Panc1 (cell line): ENCODE data around the gene PLXNA2. TPM values are rescaled to one million over a fixed set of nuclear protein-coding genes. Genes with fewer than 3 reads are reported as not detected.

ENCODE experiments used
- ATAC-seq: fragments of 200-7000 bp; cut with Tn5 transposase; 2 replicates; pipeline ENCODE4 v1.9.1; 2020; ENCODE audit warnings: mild to moderate bottlenecking, moderate library complexity
- BruUV-seq: library from RNA; stranded (reverse); fragments of 400-500 nt; replicated peaks from 2 replicates; lab custom pipeline; 2021; lab: Mats Ljungman, UMichigan
- CTCF ChIA-PET: fragments of 300-600 bp; sonication (Branson Sonifier 250); formaldehyde crosslinking; loops from one replicate; lab custom pipeline; 2022; ENCODE audit warnings: antibody characterized with exemption; lab: Charles Lee
- POLR2A ChIA-PET: fragments of 300-600 bp; sonication (Branson Sonifier 250); formaldehyde crosslinking; loops from one replicate; lab custom pipeline; 2022; ENCODE audit warnings: antibody characterized with exemption; lab: Charles Lee
- DNase-seq: peaks from one replicate; pipeline ENCODE4 v3.0.0-alpha.2; 2010; ENCODE audit warnings: low read depth, low spot score
- H3K27ac ChIP-seq: 2 replicates; pipeline ENCODE4 v1.5.1; 2011; ENCODE audit warnings: mild to moderate bottlenecking, low read length, inconsistent platforms
- H3K27me3 ChIP-seq: fragments of 200-500 bp; sonication (Bioruptor generic); 2 replicates; pipeline ENCODE4 v1.6.0; 2014; ENCODE audit warnings: low read length, inconsistent platforms; ENCODE audit not compliant: control insufficient read depth, insufficient read depth
- H3K36me3 ChIP-seq: fragments of 200-500 bp; sonication (Bioruptor generic); 2 replicates; pipeline ENCODE4 v1.5.1; 2014; ENCODE audit warnings: inconsistent platforms, mild to moderate bottlenecking, low read length, moderate library complexity; ENCODE audit not compliant: control insufficient read depth, insufficient read depth
- H3K4me1 ChIP-seq: 2 replicates; pipeline ENCODE4 v1.5.1; 2011; ENCODE audit warnings: inconsistent platforms, mild to moderate bottlenecking, low read length, moderate library complexity; ENCODE audit not compliant: control insufficient read depth, insufficient read depth
- H3K4me3 ChIP-seq, 2 experiments: 2 replicates each; pipeline ENCODE4 v1.5.1; 2011 to 2012; ENCODE audit warnings: low read depth in 2 of 2, low read length in 2 of 2, mild to moderate bottlenecking in 2 of 2, inconsistent platforms in 1 of 2, moderate library complexity in 1 of 2
- H3K9me3 ChIP-seq: fragments of 200-500 bp; sonication (Bioruptor generic); 2 replicates; pipeline ENCODE4 v1.5.1; 2014; ENCODE audit warnings: low read depth, mild to moderate bottlenecking, inconsistent platforms, low read length, moderate library complexity; ENCODE audit not compliant: control insufficient read depth, insufficient read depth
- CTCF ChIP-seq: fragments of 450-650 bp; IDR thresholded peaks from 2 replicates; pipeline ENCODE4 v1.5.1; 2017; ENCODE audit warnings: mild to moderate bottlenecking
- POLR2AphosphoS5 ChIP-seq: IDR thresholded peaks from 2 replicates; pipeline ENCODE4 v1.6.1; 2012; ENCODE audit warnings: mild to moderate bottlenecking, low read depth, low read length, moderate library complexity
- REST ChIP-seq, 2 experiments: IDR thresholded peaks; 2 replicates each; pipeline ENCODE4 v1.6.1; 2011 to 2012; ENCODE audit warnings: low read depth in 2 of 2, control low read depth in 1 of 2, low read length in 1 of 2, mild to moderate bottlenecking in 1 of 2, moderate library complexity in 1 of 2; ENCODE audit not compliant: insufficient read depth in 1 of 2
- SIN3A ChIP-seq: IDR thresholded peaks from 2 replicates; pipeline ENCODE4 v1.6.1; 2012; ENCODE audit warnings: low read depth, mild to moderate bottlenecking, low read length, moderate library complexity, borderline replicate concordance; ENCODE audit not compliant: insufficient read depth
- TCF7L2 ChIP-seq: IDR thresholded peaks from 2 replicates; pipeline ENCODE4 v1.6.1; 2011; ENCODE audit warnings: mild to moderate bottlenecking, low read depth, low read length, inconsistent platforms
- in situ Hi-C: cut with HindIII; loops from 2 replicates; pipeline ENCODE4 v1.10.0; 2016; ENCODE audit warnings: low sequenced_read_pairs, low pct_unique_long_range_greater_than_20kb
- intact Hi-C: fragments of 100-400 bp; cut with micrococcal nuclease; formaldehyde crosslinking; loops from one replicate; pipeline ENCODE4 v1.10.0; 2022; ENCODE audit not compliant: unreplicated experiment
- total RNA-seq: library from RNA; stranded (reverse); gene quantifications from one replicate; pipeline ENCODE4 v1.2.1, GENCODE V29; 2021; ENCODE audit not compliant: unreplicated experiment

PLXNA2 gene
- total RNA-seq, 1 experiment from 2014 or later: 0.98 TPM

GRCh38 chr1:208139434-208140045 is 104.6 kb downstream of the PLXNA2 start:
- H3K9me3 ChIP-seq: no peaks in the 10 kb centered on the region
- H3K36me3 ChIP-seq: no peaks in the 10 kb centered on the region
- ATAC-seq (no peak), DNase-seq (no peak)
- ChIA-PET POLR2A (no interaction called here), CTCF (interaction anchor here (1.1 kb wide), 1 partner anchor 7 kb away, joined by 3 read pairs; no protein-coding TSS in a partner anchor)
- H3K4me1 ChIP-seq: no peaks in the 10 kb centered on the region
- no peaks in the 10 kb centered on the region for H3K27me3 ChIP-seq
- TF ChIP-seq POLR2AphosphoS5 (no peak), TCF7L2 (no peak), SIN3A (no peak), REST (IDR thresholded peaks at IDR 0.05; ENCODE audit: insufficient read depth in 1 of 2, low read depth in 2 of 2, low read length in 1 of 2) (no peak), CTCF (no peak)
- intact Hi-C loops: no loop called here
- no peak overlapping the region for H3K4me3 ChIP-seq
- no peak overlapping the region for H3K27ac ChIP-seq
- in situ Hi-C loops: no loop called here
- BruUV-seq: no TSS peak

GRCh38 chr1:208137193-208137592 is 107.0 kb downstream of the PLXNA2 start:
- no peak for TF ChIP-seq SIN3A
- TF ChIP-seq TCF7L2: no peak
- TF ChIP-seq POLR2AphosphoS5: no peak
- TF ChIP-seq REST (IDR thresholded peaks at IDR 0.05; ENCODE audit: insufficient read depth in 1 of 2, low read depth in 2 of 2, low read length in 1 of 2): no peak
- TF ChIP-seq CTCF: no peak
- Histone ChIP-seq H3K4me1 (no peaks in the 10 kb centered on the region), H3K9me3 (no peaks in the 10 kb centered on the region), H3K27me3 (no peaks in the 10 kb centered on the region; the same call in 1 of the 2 replicates), H3K4me3 (no peak overlapping the region), H3K27ac (no peak overlapping the region), H3K36me3 (no peaks in the 10 kb centered on the region)
- in situ Hi-C loops (no loop called here), intact Hi-C loops (no loop called here)
- ChIA-PET POLR2A (no interaction called here), CTCF (no interaction called here)
- DNase-seq (no peak), ATAC-seq (no peak)
- no TSS peak for BruUV-seq
